GM12878 (cell line): ENCODE measurements around the gene EMID1. TPM values are rescaled to one million over a fixed set of nuclear protein-coding genes. Genes with fewer than 3 reads are reported as not detected.
A peak's percentile ranks its signal among the peaks of the same experiment; 100 is the strongest.

Experiments
- ATAC-seq: fragments of 200-7000 bp; cut with Tn5 transposase; 3 replicates; pipeline ENCODE4 v1.9.1; 2020; ENCODE audit warnings: mild to moderate bottlenecking, moderate library complexity
- BruUV-seq: library from RNA; stranded (reverse); fragments of 400-500 nt; replicated peaks from 2 replicates; lab custom pipeline; 2021; lab: Mats Ljungman, UMichigan
- CTCF ChIA-PET: fragments of 300-600 bp; sonication (Branson Sonifier 250); formaldehyde crosslinking; extraction: SDS; loops from one replicate; lab custom pipeline; 2021; ENCODE audit warnings: inconsistent platforms; lab: Yijun Ruan, JAX
- POLR2A ChIA-PET: fragments of 350-600 bp; formaldehyde crosslinking; extraction: SDS; loops from one replicate; lab custom pipeline; 2021; ENCODE audit warnings: inconsistent platforms; lab: Charles Lee
- RAD21 ChIA-PET: fragments of 300-600 bp; sonication (Branson Sonifier 250); formaldehyde crosslinking; loops from one replicate; lab custom pipeline; 2023; ENCODE audit warnings: antibody characterized with exemption; ENCODE audit not compliant: unreplicated experiment; lab: Charles Lee
- SMC1A ChIA-PET: fragments of 300-600 bp; sonication (Branson Sonifier 250); formaldehyde crosslinking; loops from one replicate; lab custom pipeline; 2023; ENCODE audit not compliant: unreplicated experiment, uncharacterized antibody; lab: Charles Lee
- DNase-seq: peaks from one replicate; pipeline ENCODE4 v3.0.0-alpha.2; 2011; ENCODE audit warnings: low read depth, low spot score
- FAIRE-seq: peaks from 3 replicates; lab custom pipeline; 2011; peaks lifted over from hg19 to GRCh38; lab: Jason Lieb, UNC
- H2AFZ ChIP-seq: 2 replicates; pipeline ENCODE4 v1.6.0; 2011; ENCODE audit warnings: low read depth, low read length, control low read depth; ENCODE audit not compliant: control insufficient read depth
- H3K27ac ChIP-seq: 2 replicates; pipeline ENCODE4 v1.5.1; 2011; ENCODE audit warnings: control low read depth; ENCODE audit not compliant: control insufficient read depth, insufficient read depth
- H3K27me3 ChIP-seq, 2 experiments: replicated peaks in 1 of 2; 2 replicates each; pipeline versions ENCODE4 v1.6.0 to v1.6.1; 2011; ENCODE audit warnings: low read length in 1 of 2; ENCODE audit not compliant: control insufficient read depth in 2 of 2, insufficient read depth in 2 of 2
- H3K36me3 ChIP-seq, 2 experiments: 2 replicates each; pipeline ENCODE4 v1.5.1; 2011; ENCODE audit warnings: low read length in 1 of 2; ENCODE audit not compliant: control insufficient read depth in 2 of 2, insufficient read depth in 2 of 2
- H3K4me1 ChIP-seq: 2 replicates; pipeline ENCODE4 v1.6.1; 2011; ENCODE audit warnings: mild to moderate bottlenecking, low read length, moderate library complexity, mixed read lengths; ENCODE audit not compliant: control insufficient read depth, insufficient read depth
- H3K4me2 ChIP-seq: 2 replicates; pipeline ENCODE4 v1.6.0; 2011; ENCODE audit warnings: control low read depth; ENCODE audit not compliant: control insufficient read depth, insufficient read depth
- H3K4me3 ChIP-seq: fragments of 200-600 bp; sonication (generic); 2 replicates; pipeline ENCODE4 v1.5.1; 2016
- H3K79me2 ChIP-seq: 2 replicates; pipeline ENCODE4 v1.6.0; 2011; ENCODE audit warnings: low read length; ENCODE audit not compliant: control insufficient read depth, insufficient read depth
- H3K9ac ChIP-seq: 2 replicates; pipeline ENCODE4 v1.8.0; 2011; ENCODE audit warnings: low read length, control low read depth, mixed read lengths; ENCODE audit not compliant: control insufficient read depth, insufficient read depth
- H3K9me3 ChIP-seq: replicated peaks from 3 replicates; pipeline ENCODE4 v1.5.1; 2011; ENCODE audit warnings: mild to moderate bottlenecking, low read length; ENCODE audit not compliant: control insufficient read depth, insufficient read depth
- H4K20me1 ChIP-seq: 2 replicates; pipeline ENCODE4 v1.6.0; 2011; ENCODE audit not compliant: control insufficient read depth, insufficient read depth
- BRCA1 ChIP-seq: IDR thresholded peaks from 2 replicates; pipeline ENCODE4 v1.6.1; 2011; ENCODE audit warnings: low read depth, low read length, improper control_type of control experiment
- CBX5 ChIP-seq: sonication (generic); IDR thresholded peaks from 2 replicates; pipeline ENCODE4 v1.6.1; 2016; ENCODE audit warnings: low read depth, moderate library complexity, mild to moderate bottlenecking, inconsistent platforms
- CEBPB ChIP-seq, 2 experiments: fragments of 150-350 bp in 1 of 2; IDR thresholded peaks; 2 replicates each; pipeline ENCODE4 v1.6.1; 2012 to 2014; ENCODE audit warnings: low read depth in 2 of 2, low read length in 2 of 2, borderline replicate concordance in 1 of 2, inconsistent platforms in 1 of 2
- CHD2 ChIP-seq: IDR thresholded peaks from 2 replicates; pipeline ENCODE4 v1.6.1; 2011; ENCODE audit warnings: low read depth, low read length, improper control_type of control experiment, borderline replicate concordance
- LARP7 ChIP-seq: fragments of 450-650 bp; IDR thresholded peaks from 2 replicates; pipeline ENCODE4 v1.6.1; 2017; ENCODE audit warnings: mild to moderate bottlenecking
- MEF2A ChIP-seq: IDR thresholded peaks from 2 replicates; pipeline ENCODE4 v1.6.1; 2011; ENCODE audit warnings: low read depth, mild to moderate bottlenecking, low read length, moderate library complexity; ENCODE audit not compliant: insufficient read depth
- MXI1 ChIP-seq: fragments of 150-350 bp; IDR thresholded peaks from 2 replicates; pipeline ENCODE4 v1.6.1; 2011; ENCODE audit warnings: low read depth, mild to moderate bottlenecking, inconsistent platforms, low read length, improper control_type of control experiment
- PML ChIP-seq: IDR thresholded peaks from 2 replicates; pipeline ENCODE4 v1.6.1; 2012; ENCODE audit warnings: low read length, inconsistent platforms
- POLR2A ChIP-seq: IDR thresholded peaks from 2 replicates; pipeline ENCODE4 v1.6.1; 2011; ENCODE audit warnings: low read depth, mild to moderate bottlenecking, low read length
- RAD51 ChIP-seq: fragments of 450-650 bp; IDR thresholded peaks from 2 replicates; pipeline ENCODE4 v1.6.1; 2016; ENCODE audit warnings: moderate library complexity, mild to moderate bottlenecking, inconsistent platforms
- RELA ChIP-seq: fragments of 450-650 bp; IDR thresholded peaks from 2 replicates; pipeline ENCODE4 v1.8.0; 2014; ENCODE audit warnings: borderline replicate concordance; ENCODE audit not compliant: partially characterized antibody
- RUNX3 ChIP-seq: IDR thresholded peaks from 2 replicates; pipeline ENCODE4 v1.6.1; 2012; ENCODE audit warnings: low read length, inconsistent platforms
- SREBF1 ChIP-seq: IDR thresholded peaks from 2 replicates; pipeline ENCODE4 v1.6.1; 2012; ENCODE audit warnings: mild to moderate bottlenecking, low read length
- YBX1 ChIP-seq: fragments of 450-650 bp; IDR thresholded peaks from 2 replicates; pipeline ENCODE4 v1.6.1; 2016; ENCODE audit warnings: antibody characterized with exemption
- YY1 ChIP-seq: IDR thresholded peaks from 2 replicates; pipeline ENCODE4 v1.6.1; 2011; ENCODE audit warnings: low read depth, mild to moderate bottlenecking, low read length
- ZNF384 ChIP-seq: IDR thresholded peaks from 2 replicates; pipeline ENCODE4 v1.6.1; 2012; ENCODE audit warnings: low read depth, mild to moderate bottlenecking, low read length, improper control_type of control experiment, borderline replicate concordance
- WGBS: methylation state at CpG from one replicate; pipeline ENCODE4 v1.1.6; 2016; ENCODE audit warnings: low lambda C conversion rate; ENCODE audit not compliant: insufficient replicate concordance, insufficient coverage; ENCODE audit errors: missing lambda C conversion rate; 5-methylcytosine and 5-hydroxymethylcytosine counted together
- in situ Hi-C: fragments of 300-500 bp; cut with MboI; formaldehyde crosslinking; loops from 9 replicates; pipeline ENCODE4 v1.14.3; 2018; ENCODE audit warnings: mixed read lengths
- intact Hi-C: fragments of 100-400 bp; cut with micrococcal nuclease; formaldehyde crosslinking; loops from one replicate; pipeline ENCODE4 v1.14.2; 2022; ENCODE audit not compliant: unreplicated experiment
- polyA plus RNA-seq, 11 experiments: library from polyadenylated mRNA; depleted of rRNA in 4 of 11; unstranded in 6 of 11; stranded (reverse) in 5 of 11; fragments of >200 nt; fragmentation: Nextera tagmentation in 4 of 11; fragmentation: Illumina TruSeq in 1 of 11; extraction: Ambion mirVana in 4 of 11; extraction: Trizol in 1 of 11; gene quantifications; 1 replicate in 1 of 11; 2 replicates in 10 of 11; pipeline versions ENCODE4 v1.2.1 to v1.2.3, GENCODE V29; 2011 to 2016; ENCODE audit warnings: inconsistent platforms in 2 of 11, missing spikeins in 2 of 11, low read depth in 1 of 11
- total RNA-seq, 4 experiments: library from RNA; depleted of rRNA in 3 of 4; stranded (reverse); fragments of >200 nt in 3 of 4; fragmentation: Illumina TruSeq in 1 of 4; extraction: Trizol in 1 of 4; gene quantifications; 2 replicates each; pipeline versions ENCODE4 v1.2.1 to v1.2.3, GENCODE V29; 2013 to 2021
- TF ChIP-seq, protein P1 (sequence below): IDR thresholded peaks from 2 replicates; pipeline ENCODE4 v1.6.1; 2012; ENCODE audit warnings: low read length, inconsistent platforms
- TF ChIP-seq, protein P2 (sequence below): fragments of 150-350 bp; IDR thresholded peaks from 2 replicates; pipeline ENCODE4 v1.6.1; 2016; ENCODE audit warnings: low read depth, low read length
- TF ChIP-seq, protein P3 (sequence below): IDR thresholded peaks from 2 replicates; pipeline ENCODE4 v1.6.1; 2012; ENCODE audit warnings: low read depth, low read length, improper control_type of control experiment
- TF ChIP-seq, protein P4 (sequence below): IDR thresholded peaks from 2 replicates; pipeline ENCODE4 v1.6.1; 2011; ENCODE audit warnings: low read depth, low read length, improper control_type of control experiment, borderline replicate concordance

EMID1 gene
- total and polyA plus RNA-seq, 10 of the 15 experiments (the other 5 are each of a cell fraction or from before 2014, with no cell fraction given) = 1.2 to 60.3 (median 12.0) TPM

DNA sequence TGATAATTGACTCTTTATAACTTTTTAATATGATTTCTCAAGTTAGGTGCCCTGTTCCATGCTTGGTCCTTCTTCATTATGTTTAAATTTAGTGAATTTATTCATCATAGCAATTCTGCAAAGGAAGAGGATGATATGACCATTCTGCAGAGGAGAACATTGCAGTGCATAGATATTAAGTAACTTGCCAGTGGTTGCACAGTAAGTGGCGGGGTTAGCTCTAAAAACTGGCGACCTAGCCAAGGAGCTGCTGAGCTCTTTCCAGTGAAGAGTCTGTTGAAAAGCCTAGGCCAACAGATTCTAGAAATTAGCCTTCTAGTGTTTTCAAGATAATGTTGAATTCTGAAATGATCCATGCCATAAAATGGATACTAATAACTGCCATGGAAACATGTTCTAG lies 66.9 kb downstream of the EMID1 start:
- Histone ChIP-seq H3K79me2 (peaks cover 99% of the 10 kb centered on the region), H3K4me2 (peak overlapping the region; percentile 38), H3K36me3 (peaks cover 11 to 51% of the 10 kb centered on the region in 2 experiments), H3K4me3 (peak overlapping the region; percentile 22), H3K27me3 (no peaks in the 10 kb centered on the region), H4K20me1 (peaks cover 22% of the 10 kb centered on the region), H3K4me1 (peaks cover 8% of the 10 kb centered on the region), H3K9me3 (no peaks in the 10 kb centered on the region), H3K27ac (no peak overlapping the region), H2AFZ (no peak overlapping the region), H3K9ac (peak overlapping the region; percentile 5; the same call in 1 of the 2 replicates)
- no peak for TF ChIP-seq YBX1
- TF ChIP-seq LARP7 = no peak
- TF ChIP-seq SREBF1 = no peak
- TF ChIP-seq RELA = no peak
- no peak for TF ChIP-seq YY1
- no peak for TF ChIP-seq RUNX3
- TF ChIP-seq, protein P1, sequence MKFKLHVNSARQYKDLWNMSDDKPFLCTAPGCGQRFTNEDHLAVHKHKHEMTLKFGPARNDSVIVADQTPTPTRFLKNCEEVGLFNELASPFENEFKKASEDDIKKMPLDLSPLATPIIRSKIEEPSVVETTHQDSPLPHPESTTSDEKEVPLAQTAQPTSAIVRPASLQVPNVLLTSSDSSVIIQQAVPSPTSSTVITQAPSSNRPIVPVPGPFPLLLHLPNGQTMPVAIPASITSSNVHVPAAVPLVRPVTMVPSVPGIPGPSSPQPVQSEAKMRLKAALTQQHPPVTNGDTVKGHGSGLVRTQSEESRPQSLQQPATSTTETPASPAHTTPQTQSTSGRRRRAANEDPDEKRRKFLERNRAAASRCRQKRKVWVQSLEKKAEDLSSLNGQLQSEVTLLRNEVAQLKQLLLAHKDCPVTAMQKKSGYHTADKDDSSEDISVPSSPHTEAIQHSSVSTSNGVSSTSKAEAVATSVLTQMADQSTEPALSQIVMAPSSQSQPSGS = no peak
- TF ChIP-seq, protein P2, sequence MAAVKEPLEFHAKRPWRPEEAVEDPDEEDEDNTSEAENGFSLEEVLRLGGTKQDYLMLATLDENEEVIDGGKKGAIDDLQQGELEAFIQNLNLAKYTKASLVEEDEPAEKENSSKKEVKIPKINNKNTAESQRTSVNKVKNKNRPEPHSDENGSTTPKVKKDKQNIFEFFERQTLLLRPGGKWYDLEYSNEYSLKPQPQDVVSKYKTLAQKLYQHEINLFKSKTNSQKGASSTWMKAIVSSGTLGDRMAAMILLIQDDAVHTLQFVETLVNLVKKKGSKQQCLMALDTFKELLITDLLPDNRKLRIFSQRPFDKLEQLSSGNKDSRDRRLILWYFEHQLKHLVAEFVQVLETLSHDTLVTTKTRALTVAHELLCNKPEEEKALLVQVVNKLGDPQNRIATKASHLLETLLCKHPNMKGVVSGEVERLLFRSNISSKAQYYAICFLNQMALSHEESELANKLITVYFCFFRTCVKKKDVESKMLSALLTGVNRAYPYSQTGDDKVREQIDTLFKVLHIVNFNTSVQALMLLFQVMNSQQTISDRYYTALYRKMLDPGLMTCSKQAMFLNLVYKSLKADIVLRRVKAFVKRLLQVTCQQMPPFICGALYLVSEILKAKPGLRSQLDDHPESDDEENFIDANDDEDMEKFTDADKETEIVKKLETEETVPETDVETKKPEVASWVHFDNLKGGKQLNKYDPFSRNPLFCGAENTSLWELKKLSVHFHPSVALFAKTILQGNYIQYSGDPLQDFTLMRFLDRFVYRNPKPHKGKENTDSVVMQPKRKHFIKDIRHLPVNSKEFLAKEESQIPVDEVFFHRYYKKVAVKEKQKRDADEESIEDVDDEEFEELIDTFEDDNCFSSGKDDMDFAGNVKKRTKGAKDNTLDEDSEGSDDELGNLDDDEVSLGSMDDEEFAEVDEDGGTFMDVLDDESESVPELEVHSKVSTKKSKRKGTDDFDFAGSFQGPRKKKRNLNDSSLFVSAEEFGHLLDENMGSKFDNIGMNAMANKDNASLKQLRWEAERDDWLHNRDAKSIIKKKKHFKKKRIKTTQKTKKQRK = no peak
- TF ChIP-seq CEBPB (IDR thresholded peaks at IDR 0.05; ENCODE audit: borderline replicate concordance in 1 of 2, low read depth in 2 of 2, low read length in 2 of 2) = no peak
- no peak for TF ChIP-seq RAD51
- no peak for TF ChIP-seq BRCA1
- no peak for TF ChIP-seq CBX5
- no peak for TF ChIP-seq MEF2A
- no peak for TF ChIP-seq POLR2A
- no peak for TF ChIP-seq CHD2
- no peak for TF ChIP-seq MXI1
- no peak for TF ChIP-seq ZNF384
- no peak for TF ChIP-seq PML
- TF ChIP-seq, protein P3, sequence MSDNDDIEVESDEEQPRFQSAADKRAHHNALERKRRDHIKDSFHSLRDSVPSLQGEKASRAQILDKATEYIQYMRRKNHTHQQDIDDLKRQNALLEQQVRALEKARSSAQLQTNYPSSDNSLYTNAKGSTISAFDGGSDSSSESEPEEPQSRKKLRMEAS = no peak
- TF ChIP-seq, protein P4, sequence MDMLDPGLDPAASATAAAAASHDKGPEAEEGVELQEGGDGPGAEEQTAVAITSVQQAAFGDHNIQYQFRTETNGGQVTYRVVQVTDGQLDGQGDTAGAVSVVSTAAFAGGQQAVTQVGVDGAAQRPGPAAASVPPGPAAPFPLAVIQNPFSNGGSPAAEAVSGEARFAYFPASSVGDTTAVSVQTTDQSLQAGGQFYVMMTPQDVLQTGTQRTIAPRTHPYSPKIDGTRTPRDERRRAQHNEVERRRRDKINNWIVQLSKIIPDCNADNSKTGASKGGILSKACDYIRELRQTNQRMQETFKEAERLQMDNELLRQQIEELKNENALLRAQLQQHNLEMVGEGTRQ = no peak
- ChIA-PET POLR2A (interaction anchor here (0.6 kb wide), 2 partner anchors 10 to 72 kb away, joined by 3 to 5 read pairs; no protein-coding TSS in a partner anchor), CTCF (interaction anchor here (0.9 to 1.9 kb wide), 4 partner anchors 10 to 68 kb away, joined by 3 to 5 read pairs (median 4); no protein-coding TSS in a partner anchor), SMC1A (interaction anchor here (0.6 to 1.4 kb wide), 2 partner anchors 27 to 111 kb away, joined by 3 to 4 read pairs; no protein-coding TSS in a partner anchor), RAD21 (interaction anchor here (0.6 kb wide), 1 partner anchor 1037 kb away, joined by 3 read pairs; no protein-coding TSS in a partner anchor)
- DNase-seq = no peak
- WGBS = 97% methylated on average over 2 of the region's 2 CpGs
- BruUV-seq = no TSS peak
- intact Hi-C loops = no loop called here
- no peak for ATAC-seq
- no peak for FAIRE-seq
- in situ Hi-C loops = no loop called here
